ENCODE results near the gene AGPS. TPM values are rescaled to one million over a fixed set of nuclear protein-coding genes. Genes with fewer than 3 reads are reported as not detected.

Gene AGPS
- total RNA-seq, 1 donor from 2014 or later = 44.8 TPM

DNA sequence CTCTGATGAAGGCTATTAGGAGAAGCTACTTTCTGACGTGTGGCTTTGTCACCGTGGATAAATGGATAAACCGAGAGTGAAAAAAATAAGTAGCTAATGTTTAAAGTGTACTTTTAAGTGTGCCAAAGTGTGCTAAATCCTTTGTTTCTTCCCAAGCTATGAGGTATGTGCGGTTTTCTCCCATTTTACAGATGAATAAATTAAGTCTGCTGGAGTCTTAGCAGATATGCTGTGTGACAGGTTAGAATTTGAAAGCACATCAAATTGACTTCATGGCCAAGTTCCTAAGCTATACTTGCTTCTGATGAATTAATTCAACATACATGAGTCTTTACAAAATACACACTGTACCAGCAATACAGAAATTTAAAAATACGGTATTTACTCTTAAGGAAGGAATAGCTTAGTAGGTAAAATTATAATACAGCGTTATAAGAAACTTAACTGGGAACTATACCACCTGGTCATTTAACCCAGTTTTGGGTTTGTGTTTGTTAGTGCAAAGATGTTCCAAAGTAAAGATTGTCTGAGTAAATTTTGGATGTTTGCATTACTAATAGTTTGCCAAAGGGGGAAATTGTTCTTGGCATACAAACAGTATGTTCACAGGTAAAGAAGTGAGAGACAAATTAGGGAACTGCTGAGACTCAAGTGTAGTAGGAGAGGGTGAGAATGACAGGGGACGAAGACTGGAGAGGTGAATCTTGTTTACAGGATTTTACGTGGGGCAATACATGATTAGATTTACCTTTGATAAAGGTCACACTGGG lies 1.4 kb downstream of the AGPS start:
- DNase-seq = no peak
- Histone ChIP-seq H3K36me3 (no peaks in the 10 kb centered on the region), H3K4me1 (peaks cover 42% of the 10 kb centered on the region), H3K4me3 (peak overlapping the region; percentile 67), H3K27me3 (no peaks in the 10 kb centered on the region), H3K9me3 (no peaks in the 10 kb centered on the region), H3K27ac (peak overlapping the region; percentile 82)
- ATAC-seq = no peak
- intact Hi-C loops (cut with DNase I) = no loop called here
- TF ChIP-seq CTCF (IDR thresholded peaks at IDR 0.05) = no peak

- Histone ChIP-seq H3K9me3 (no peaks in the 10 kb centered on the region), H3K27me3 (no peaks in the 10 kb centered on the region), H3K4me1 (peaks cover 42% of the 10 kb centered on the region), H3K27ac (no peak overlapping the region), H3K36me3 (no peaks in the 10 kb centered on the region), H3K4me3 (no peak overlapping the region)
- no peak for TF ChIP-seq CTCF (IDR thresholded peaks at IDR 0.05)
- ATAC-seq = no peak
- intact Hi-C loops (cut with DNase I) = no loop called here
- no peak for DNase-seq
These were observed 2.0 kb downstream of the AGPS start for GRCh38 chr2:177394594-177394973.

DNA sequence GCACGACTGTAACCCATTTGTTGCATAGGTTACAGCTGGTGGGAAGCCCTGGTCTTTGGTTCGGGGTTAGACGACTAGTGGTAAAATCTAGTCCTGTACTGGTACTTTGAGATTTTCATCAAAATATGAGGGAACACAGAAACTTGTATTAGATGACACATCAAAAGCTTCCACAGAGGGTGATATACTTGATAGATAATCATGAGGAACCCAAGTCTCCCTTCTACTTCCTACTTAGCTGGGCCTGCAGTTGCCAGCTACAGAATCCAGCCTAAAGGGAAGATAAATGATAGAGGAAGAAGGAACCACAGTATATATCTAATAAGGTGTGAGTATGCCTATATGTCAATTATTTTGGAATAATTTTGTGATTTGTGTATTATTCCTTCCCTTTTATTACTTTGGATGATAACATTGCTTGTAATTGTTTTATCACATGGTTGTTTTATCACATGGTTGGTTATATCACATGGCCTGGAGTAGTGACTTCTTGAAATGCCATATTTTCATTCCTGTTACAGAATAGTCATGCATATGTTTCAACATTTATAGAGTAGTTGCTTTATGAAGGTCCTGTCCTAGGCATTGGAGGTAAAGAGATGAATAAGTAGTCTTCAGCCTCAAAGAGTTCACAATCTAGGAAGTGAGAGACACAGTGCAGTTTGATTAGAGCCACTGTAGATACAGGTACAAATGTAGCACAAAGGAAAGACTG lies 2.9 kb downstream of the AGPS start:
- H3K27ac ChIP-seq = peak overlapping the region; percentile 26
- H3K27me3 ChIP-seq = no peaks in the 10 kb centered on the region
- no peaks in the 10 kb centered on the region for H3K9me3 ChIP-seq
- ATAC-seq (no peak), DNase-seq (no peak)
- peaks cover 42% of the 10 kb centered on the region for H3K4me1 ChIP-seq
- TF ChIP-seq CTCF (IDR thresholded peaks at IDR 0.05) = no peak
- intact Hi-C loops (cut with DNase I) = no loop called here
- H3K4me3 ChIP-seq = no peak overlapping the region
- no peaks in the 10 kb centered on the region for H3K36me3 ChIP-seq

DNA sequence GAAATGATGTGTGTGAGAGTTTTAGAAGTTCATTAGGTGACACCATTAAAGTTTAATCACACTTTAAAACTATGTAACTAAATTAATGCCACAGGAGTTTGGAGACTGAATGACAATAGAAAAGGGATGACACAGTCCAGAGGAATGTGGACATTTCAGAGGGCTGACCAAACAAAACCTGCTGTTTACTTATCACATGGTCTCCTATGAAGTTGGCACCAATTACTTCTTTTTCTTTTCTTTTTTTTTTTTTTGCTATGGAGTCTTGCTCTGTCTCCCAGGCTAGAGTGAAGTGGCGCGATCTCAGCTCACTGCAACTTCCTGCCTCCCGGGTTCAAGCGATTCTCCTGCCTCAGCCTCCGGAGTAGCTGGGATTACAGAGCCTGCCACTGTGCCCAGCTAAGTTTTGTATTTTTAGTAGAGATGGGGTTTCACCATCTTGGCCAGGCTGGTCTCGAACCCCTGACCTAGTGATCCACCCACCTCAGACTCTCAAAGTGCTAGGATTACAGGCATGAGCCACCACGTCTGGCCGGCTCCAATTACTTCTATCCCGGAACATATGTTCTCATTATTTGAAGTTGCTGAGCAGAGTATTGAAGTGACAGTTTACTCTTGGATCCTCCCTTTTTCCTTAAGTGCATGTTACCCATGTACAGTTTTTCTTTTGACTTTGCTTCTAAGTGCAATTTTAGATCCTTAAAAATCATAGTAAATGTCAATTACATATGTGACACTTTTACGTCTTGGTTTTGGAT lies 4.3 kb downstream of the AGPS start:
- Histone ChIP-seq H3K4me3 (no peak overlapping the region), H3K27ac (peak overlapping the region; percentile 63), H3K9me3 (no peaks in the 10 kb centered on the region), H3K4me1 (peaks cover 36% of the 10 kb centered on the region), H3K27me3 (no peaks in the 10 kb centered on the region), H3K36me3 (no peaks in the 10 kb centered on the region)
- TF ChIP-seq CTCF (IDR thresholded peaks at IDR 0.05) = no peak
- ATAC-seq (no peak), DNase-seq (no peak)
- intact Hi-C loops (cut with DNase I) = no loop called here

- H3K4me1 ChIP-seq = peaks cover 32% of the 10 kb centered on the region
- ATAC-seq = no peak
- peak overlapping the region; percentile 63 for H3K27ac ChIP-seq
- DNase-seq = no peak
- no peaks in the 10 kb centered on the region for H3K9me3 ChIP-seq
- H3K27me3 ChIP-seq = no peaks in the 10 kb centered on the region
- H3K36me3 ChIP-seq = no peaks in the 10 kb centered on the region
- H3K4me3 ChIP-seq = no peak overlapping the region
- intact Hi-C loops (cut with DNase I) = no loop called here
- no peak for TF ChIP-seq CTCF (IDR thresholded peaks at IDR 0.05)
These were observed 5.1 kb downstream of the AGPS start for GRCh38 chr2:177397481-177398289.

Measured in upper lobe of right lung (tissue), 1 donor.